HCEC 1CT (cell line): ENCODE results near the gene CUL1.

Source experiments
- DNase-seq: peaks from one replicate; pipeline ENCODE4 v3.0.0-alpha.2; 2017

CUL1 gene

GRCh38 chr7:148721390-148721789 is 22.7 kb downstream of the CUL1 start:
- DNase-seq: no peak

DNA sequence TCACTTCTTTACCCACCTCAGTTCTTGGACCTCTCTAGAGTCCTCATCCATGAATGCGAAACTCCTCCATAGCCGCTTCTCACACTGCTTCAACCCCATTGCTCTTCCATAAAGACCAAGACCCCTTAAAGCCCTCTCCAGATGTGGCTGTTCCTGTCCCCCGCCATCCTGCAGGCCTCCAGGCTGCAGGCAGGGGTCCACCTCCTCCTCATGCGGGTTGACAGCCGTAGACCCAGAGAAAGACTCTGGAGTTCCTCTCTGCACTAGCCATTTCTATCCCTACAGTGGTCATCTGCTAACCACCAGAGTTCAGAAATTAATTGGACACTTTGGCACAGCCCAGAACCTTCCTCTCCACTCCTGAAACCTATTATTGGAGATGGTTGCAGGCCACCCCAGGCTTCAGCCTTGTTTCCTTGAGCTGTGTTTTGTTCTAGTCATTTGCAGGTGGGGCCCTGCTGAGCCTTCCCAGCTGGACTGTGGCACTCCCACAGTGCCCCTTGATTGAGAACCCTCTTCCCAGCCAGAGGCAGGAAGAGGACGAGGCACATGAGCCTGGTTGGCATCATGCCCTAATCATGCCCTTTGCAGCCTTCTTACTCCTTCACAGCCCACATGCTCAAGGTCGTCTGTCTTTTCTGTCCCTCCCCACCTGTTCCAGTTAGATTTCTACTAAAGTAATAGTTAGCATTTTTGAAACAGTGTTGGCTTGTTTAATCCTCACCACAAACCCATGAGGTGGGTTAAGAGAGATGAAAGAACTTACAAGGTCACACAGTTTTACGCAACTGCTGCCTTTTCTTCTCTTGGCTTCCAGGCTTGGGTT is 23.9 kb downstream of the CUL1 start:
- DNase-seq: no peak

DNA sequence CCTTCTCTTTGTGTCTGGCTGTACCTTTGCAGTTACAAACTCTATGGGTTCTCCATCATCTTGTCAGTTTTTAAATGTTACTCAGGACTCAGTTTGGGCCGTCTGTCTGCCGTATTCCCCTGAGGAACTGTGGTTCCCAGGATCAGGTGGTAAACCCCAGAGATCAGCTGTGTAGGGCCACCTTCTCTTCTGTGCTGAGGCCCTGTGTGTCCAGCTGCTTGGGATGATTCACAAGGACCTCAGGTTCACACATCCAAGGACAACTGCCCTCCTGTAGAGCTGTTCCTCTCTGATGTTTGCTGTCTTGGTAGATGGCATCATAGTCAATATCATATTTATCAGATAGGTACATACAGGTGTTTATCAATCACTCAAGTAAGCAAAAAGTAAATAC is 24.5 kb downstream of the CUL1 start:
- DNase-seq: no peak

DNA sequence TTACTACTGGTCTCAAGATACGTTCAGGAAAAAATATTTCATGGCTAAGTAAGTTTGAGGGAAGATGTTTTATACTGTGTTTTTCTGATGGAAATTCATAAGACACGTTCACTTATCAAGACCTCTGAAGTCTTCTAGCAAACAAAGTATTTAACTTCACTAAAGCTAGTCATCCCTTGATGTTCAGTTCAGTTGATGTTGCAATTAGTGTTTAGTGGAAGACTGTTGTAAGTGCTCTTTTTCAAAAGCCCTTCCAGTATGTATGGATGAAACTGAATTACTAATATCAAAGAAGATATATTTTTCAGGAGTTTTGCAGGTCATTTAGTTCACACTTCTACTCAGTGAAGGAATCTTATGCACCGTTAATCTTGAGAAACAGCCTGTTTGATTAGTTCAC is 25.1 kb downstream of the CUL1 start:
- no peak for DNase-seq

- DNase-seq: no peak
Measured at GRCh38 chr7:148726385-148726784, 27.7 kb downstream of the CUL1 start.

GRCh38 chr7:148727501-148728278 is 29.0 kb downstream of the CUL1 start:
- DNase-seq: no peak

- peak; percentile 79 for DNase-seq
Measured at GRCh38 chr7:148729984-148730733, 31.5 kb downstream of the CUL1 start.

DNA sequence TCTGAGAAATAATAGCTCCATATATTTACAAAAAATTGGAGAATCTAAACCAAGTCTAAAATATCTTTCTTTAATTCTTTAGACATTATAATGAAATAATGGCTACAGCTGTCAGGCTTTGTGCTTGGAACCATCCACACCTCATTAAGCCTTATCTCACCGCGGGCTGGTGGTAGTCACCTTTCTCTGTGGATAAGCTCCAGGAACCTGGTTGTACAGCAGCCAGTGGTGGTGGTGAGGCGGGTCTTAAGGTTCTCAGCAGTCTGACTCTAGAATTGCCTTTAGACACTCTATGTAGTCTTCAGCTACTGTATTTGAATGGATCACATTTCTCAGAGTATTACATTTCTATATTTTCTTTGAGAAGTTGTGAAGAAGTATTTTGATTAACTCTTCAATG is 34.2 kb downstream of the CUL1 start:
- no peak for DNase-seq

GRCh38 chr7:148733496-148733895 is 34.8 kb downstream of the CUL1 start:
- DNase-seq: no peak

DNA sequence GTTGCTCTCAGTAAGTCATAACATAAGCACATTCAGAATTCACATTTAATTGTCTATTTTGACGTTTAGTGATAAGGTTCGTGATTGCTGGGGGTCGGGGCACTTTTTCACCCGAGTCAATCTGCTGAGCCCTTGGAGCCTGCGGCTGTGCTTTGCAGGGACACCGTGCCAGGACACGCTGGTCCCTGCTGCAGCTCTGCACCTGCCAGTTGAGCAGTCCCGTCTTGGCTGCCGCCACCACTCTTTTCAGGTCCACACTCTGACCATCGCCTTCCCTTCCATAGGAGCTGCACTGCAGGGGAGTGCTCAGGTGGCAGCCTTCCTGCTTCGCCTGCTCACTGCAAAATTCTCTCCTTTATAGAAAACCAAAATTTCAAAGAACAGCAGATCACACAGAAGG is 36.4 kb downstream of the CUL1 start:
- DNase-seq: no peak

GRCh38 chr7:148735967-148736366 is 37.3 kb downstream of the CUL1 start:
- no peak for DNase-seq

DNA sequence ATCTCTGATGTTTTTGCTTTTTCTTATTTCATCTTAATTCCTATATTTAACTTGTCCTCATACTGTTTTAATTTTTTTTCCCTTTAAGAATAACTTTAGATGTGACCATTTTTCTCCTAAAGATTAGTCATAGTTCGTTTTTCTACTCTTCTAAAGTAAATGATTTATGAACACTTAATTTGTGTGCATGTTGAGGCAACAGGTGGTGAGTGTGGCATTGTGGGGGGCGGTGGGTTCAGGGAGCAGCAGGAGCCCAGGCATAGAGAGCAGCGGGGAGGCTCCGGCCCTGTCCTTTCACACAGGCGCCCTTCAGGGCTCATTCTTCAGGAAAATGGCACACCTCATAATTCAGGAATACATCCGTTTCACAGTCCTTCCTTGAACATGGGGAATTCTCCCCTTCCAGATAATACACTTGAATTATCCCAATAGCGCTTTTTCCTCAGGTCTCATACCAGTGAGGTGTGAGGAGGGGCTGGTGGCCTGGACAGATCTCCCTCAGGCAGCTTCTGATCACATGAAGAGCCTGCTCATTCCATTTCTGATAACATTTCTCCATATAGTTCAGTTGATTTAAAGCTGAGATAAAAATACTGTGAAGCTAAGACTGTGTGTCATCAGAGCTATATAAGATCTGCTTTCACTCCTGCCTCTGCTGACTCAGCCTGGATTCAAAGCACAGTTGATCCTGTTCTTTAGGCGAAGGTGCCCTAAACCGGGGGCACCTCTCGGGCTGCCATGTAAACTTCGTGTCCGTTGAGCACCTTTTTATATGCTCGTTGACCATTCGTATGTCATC is 40.2 kb downstream of the CUL1 start:
- peak; percentile 15 for DNase-seq

DNA sequence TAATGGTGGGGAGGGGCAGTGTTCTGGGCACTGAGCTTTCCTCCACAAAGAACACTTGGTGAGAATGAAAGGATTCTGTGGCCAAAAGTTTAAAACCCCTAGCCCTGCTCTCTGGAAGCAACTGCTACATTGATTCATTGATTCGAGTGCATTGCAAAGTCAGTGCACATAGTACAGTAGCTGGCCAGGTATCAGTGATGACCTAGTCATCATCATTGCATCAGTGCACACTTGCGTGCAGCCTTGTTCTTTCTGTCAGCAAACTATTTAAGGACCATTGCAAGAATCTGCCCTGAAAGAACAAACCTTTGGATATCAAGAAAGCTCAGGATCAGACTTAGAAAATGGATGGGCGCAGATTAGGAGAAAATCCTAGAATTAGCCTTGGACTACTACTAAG is 47.4 kb downstream of the CUL1 start:
- DNase-seq: no peak

GRCh38 chr7:148747274-148747673 is 48.6 kb downstream of the CUL1 start:
- DNase-seq: no peak

GRCh38 chr7:148750442-148751355 is 52.0 kb downstream of the CUL1 start:
- no peak for DNase-seq

GRCh38 chr7:148753224-148753623 is 54.5 kb downstream of the CUL1 start:
- no peak for DNase-seq

- DNase-seq: no peak
Measured at GRCh38 chr7:148754912-148755311, 56.2 kb downstream of the CUL1 start.

DNA sequence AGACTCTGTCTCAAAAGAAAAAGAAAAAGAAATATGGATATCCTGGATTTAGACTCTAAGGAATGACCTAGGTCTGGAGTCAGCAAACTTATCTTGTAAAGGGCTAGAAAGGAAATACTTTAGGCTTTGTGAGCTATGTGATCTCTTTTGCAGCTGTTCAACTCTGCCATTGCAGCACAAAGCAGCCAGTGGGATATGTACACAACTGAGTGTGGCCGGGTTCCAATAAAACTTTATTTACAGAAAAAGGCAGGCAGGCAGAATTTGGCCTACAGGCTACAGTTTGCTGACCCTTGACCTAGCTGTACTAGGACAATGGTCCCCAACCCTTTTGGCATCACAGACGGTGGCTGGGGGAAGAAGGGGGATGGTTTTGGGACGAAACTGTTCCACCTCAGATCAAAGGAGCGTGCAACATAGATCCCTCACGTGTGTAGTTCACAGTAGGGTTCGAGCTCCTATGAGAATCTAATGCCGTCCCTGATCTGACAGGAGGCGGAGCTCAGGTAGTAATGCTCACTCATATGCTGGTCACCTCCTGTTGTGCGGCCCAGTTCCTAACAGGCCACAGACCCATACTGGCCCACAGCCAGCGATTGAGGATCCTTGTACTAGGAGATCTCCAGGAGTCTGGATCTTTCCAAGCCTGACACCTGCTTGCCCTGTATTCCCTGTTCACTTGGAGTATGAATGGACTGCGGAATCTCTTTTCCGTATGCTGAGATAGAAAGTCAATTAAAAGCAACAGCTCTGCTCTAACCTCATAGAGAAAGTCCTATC is 63.0 kb downstream of the CUL1 start:
- DNase-seq: no peak

- peak; percentile 13 for DNase-seq
Measured at GRCh38 chr7:148763622-148764021, 64.9 kb downstream of the CUL1 start.

GRCh38 chr7:148770004-148770403 is 71.3 kb downstream of the CUL1 start:
- no peak for DNase-seq
